Measurements from ENCODE around the gene ZMAT5. TPM values are rescaled to one million over a fixed set of nuclear protein-coding genes. Genes with fewer than 3 reads are reported as not detected.

Gene ZMAT5
- total and polyA plus RNA-seq, 7 donors, result 13.2 to 33.7 (median 24.6) TPM

DNA sequence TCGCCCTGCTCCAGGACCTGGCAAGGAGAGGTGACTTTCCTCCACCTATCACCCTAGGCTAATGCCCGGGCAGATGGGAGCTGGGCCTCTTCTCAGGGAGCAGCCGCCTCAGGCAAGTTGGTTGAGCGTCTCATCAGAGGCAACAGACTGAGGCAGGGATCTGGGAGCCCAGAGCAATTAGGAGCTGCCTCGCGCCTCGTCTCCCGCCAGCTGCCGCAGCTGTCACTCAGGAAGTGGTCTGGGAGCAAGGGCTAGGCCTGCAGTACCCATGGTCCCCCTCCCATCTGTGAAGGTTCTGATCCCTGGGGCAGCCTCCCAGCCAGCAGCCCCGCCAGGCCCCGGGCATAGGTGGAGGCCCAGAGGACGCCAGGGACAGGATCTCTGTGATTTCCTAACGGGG lies 51.6 kb downstream of the ZMAT5 start:
- Histone ChIP-seq H3K4me3 (no peak overlapping the region), H3K4me1 (peaks cover 0 to 19% (median 15%) of the 10 kb centered on the region in 4 donors), H3K27ac (no peak overlapping the region), H3K36me3 (no peaks in the 10 kb centered on the region), H3K27me3 (peaks cover 10 to 38% (median 28%) of the 10 kb centered on the region in 3 donors), H3K9me3 (no peaks in the 10 kb centered on the region)
- intact Hi-C loops (cut with DNase I), result no loop called here
- 64 to 69% methylated on average over 13 of the region's 13 CpGs for WGBS, 2 donors
- no peak for DNase-seq
- TF ChIP-seq POLR2A (IDR thresholded peaks at IDR 0.05) (no peak), POLR2AphosphoS5 (IDR thresholded peaks at IDR 0.05) (no peak), EP300 (IDR thresholded peaks at IDR 0.05) (no peak)
- TF ChIP-seq, protein P1, sequence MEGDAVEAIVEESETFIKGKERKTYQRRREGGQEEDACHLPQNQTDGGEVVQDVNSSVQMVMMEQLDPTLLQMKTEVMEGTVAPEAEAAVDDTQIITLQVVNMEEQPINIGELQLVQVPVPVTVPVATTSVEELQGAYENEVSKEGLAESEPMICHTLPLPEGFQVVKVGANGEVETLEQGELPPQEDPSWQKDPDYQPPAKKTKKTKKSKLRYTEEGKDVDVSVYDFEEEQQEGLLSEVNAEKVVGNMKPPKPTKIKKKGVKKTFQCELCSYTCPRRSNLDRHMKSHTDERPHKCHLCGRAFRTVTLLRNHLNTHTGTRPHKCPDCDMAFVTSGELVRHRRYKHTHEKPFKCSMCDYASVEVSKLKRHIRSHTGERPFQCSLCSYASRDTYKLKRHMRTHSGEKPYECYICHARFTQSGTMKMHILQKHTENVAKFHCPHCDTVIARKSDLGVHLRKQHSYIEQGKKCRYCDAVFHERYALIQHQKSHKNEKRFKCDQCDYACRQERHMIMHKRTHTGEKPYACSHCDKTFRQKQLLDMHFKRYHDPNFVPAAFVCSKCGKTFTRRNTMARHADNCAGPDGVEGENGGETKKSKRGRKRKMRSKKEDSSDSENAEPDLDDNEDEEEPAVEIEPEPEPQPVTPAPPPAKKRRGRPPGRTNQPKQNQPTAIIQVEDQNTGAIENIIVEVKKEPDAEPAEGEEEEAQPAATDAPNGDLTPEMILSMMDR (IDR thresholded peaks at IDR 0.05), result no peak

- H3K27ac ChIP-seq, result no peak overlapping the region
- WGBS, 2 donors, result 36 to 51% methylated on average over 8 of the region's 8 CpGs
- no peak overlapping the region for H3K4me3 ChIP-seq
- H3K36me3 ChIP-seq, result no peaks in the 10 kb centered on the region
- TF ChIP-seq, protein P1 (IDR thresholded peaks at IDR 0.05), result no peak
- TF ChIP-seq POLR2A (IDR thresholded peaks at IDR 0.05) (no peak), POLR2AphosphoS5 (IDR thresholded peaks at IDR 0.05) (no peak), EP300 (IDR thresholded peaks at IDR 0.05) (no peak)
- H3K9me3 ChIP-seq, result no peaks in the 10 kb centered on the region
- no peak for DNase-seq
- peaks cover 0 to 20% (median 10%) of the 10 kb centered on the region in 3 donors for H3K27me3 ChIP-seq
- intact Hi-C loops (cut with DNase I), result no loop called here
- peaks cover 0 to 15% (median 11%) of the 10 kb centered on the region in 4 donors for H3K4me1 ChIP-seq
These were observed 53.6 kb downstream of the ZMAT5 start for GRCh38 chr22:29713156-29713727.

GRCh38 chr22:29712119-29712518 lies 54.7 kb downstream of the ZMAT5 start:
- intact Hi-C loops (cut with DNase I), result no loop called here
- DNase-seq, result no peak
- peaks cover 0 to 9% (median 1%) of the 10 kb centered on the region in 3 donors for H3K27me3 ChIP-seq

GRCh38 chr22:29710922-29711593 lies 55.7 kb downstream of the ZMAT5 start:
- Histone ChIP-seq H3K36me3 (no peaks in the 10 kb centered on the region), H3K9me3 (no peaks in the 10 kb centered on the region), H3K4me1 (peaks cover 0 to 15% (median 12%) of the 10 kb centered on the region in 4 donors), H3K27me3 (peaks cover 0 to 6% (median 0%) of the 10 kb centered on the region in 3 donors), H3K4me3 (no peak overlapping the region), H3K27ac (no peak overlapping the region)
- intact Hi-C loops (cut with DNase I), result no loop called here
- no peak for DNase-seq
- WGBS, 2 donors, result 36 to 63% methylated on average over 18 of the region's 18 CpGs
- TF ChIP-seq EP300 (IDR thresholded peaks at IDR 0.05), result no peak
- TF ChIP-seq, protein P1 (IDR thresholded peaks at IDR 0.05), result no peak
- TF ChIP-seq POLR2A (IDR thresholded peaks at IDR 0.05), result no peak
- TF ChIP-seq POLR2AphosphoS5 (IDR thresholded peaks at IDR 0.05), result no peak

More at GRCh38 chr22:29712119-29712518, 54.7 kb downstream of the ZMAT5 start:
- 83 to 90% methylated on average over 2 of the region's 2 CpGs for WGBS, 2 donors
- H3K9me3 ChIP-seq, result no peaks in the 10 kb centered on the region
- no peak overlapping the region for H3K27ac ChIP-seq
- TF ChIP-seq, protein P1 (IDR thresholded peaks at IDR 0.05), result no peak
- TF ChIP-seq POLR2AphosphoS5 (IDR thresholded peaks at IDR 0.05) (no peak), EP300 (IDR thresholded peaks at IDR 0.05) (no peak), POLR2A (IDR thresholded peaks at IDR 0.05) (no peak)
- H3K4me1 ChIP-seq, result peaks cover 0 to 15% (median 11%) of the 10 kb centered on the region in 4 donors
- H3K4me3 ChIP-seq, result no peak overlapping the region
- no peaks in the 10 kb centered on the region for H3K36me3 ChIP-seq

Data from sigmoid colon (tissue), 7 donors.